ENCODE results near the gene ACOT8.

GRCh38 chr20:45886590-45887345 is 29.6 kb upstream of the ACOT8 start:
- no peak for TF ChIP-seq CTCF (IDR thresholded peaks at IDR 0.05)
- TF ChIP-seq EP300 (IDR thresholded peaks at IDR 0.05) = no peak
